GM18511 (cell line): ENCODE results near the gene ATP5PO.
A peak's percentile ranks its signal among the peaks of the same experiment; 100 is the strongest.

Experiments
- ATAC-seq: cut with Tn5 transposase; IDR thresholded peaks from one replicate; pipeline ENCODE4 v1.9.1; 2021; ENCODE audit warnings: mild to moderate bottlenecking, moderate library complexity; ENCODE audit not compliant: unreplicated experiment

Gene ATP5PO

DNA sequence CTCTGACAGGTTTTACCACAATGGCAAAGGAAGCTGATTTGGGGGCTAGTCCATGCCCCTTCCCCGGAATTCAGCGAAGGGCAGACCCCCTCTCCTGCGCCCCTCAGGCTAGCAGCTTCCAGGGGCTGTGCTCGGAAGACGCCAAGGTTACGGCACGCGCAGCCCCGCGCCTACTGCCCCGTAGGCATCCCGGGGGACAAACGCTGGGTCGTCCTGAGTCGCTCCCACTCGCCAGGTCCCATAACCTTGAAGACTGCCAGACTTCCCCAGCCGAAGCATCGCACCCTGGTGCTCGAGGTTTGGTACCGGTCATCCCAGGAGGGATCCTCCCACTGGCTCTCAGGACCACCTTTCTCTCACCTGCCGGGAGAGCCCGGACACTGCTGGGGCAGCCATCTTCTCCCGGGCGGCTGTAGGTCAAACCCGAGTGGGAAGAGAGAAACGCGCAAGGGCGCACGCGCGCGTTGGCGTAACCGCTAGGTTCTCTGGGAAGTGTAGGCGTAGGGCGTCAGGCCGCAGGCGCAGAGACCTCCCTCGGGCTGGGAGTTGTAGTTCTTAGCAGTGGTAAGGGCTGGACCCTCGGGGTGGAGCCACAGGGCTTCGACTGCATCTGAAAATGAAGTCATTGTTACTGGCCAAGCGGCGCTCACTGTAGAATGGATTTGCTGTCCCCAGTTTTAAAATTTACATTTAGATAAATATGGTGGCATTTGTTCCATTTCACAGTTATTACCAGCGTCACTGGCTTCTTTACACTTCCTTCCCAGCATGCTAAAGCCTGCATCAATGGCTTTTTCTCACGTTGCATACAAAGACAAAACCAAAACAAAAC is at the start of gene ATP5PO:
Gene ATP5PO (minus strand): TSS at position 437 of the 832 bp plus-strand sequence. CDS start 41 bp downstream, at position 396.
- ATAC-seq, result peak; percentile 99

- ATAC-seq, result no peak
Measured at GRCh38 chr21:33964706-33965325, 49.2 kb upstream of the ATP5PO start.

GRCh38 chr21:33963848-33964555 is 48.4 kb upstream of the ATP5PO start:
- ATAC-seq, result no peak

GRCh38 chr21:33962290-33962689 is 46.7 kb upstream of the ATP5PO start:
- no peak for ATAC-seq

GRCh38 chr21:33961061-33961460 is 45.5 kb upstream of the ATP5PO start:
- no peak for ATAC-seq

- no peak for ATAC-seq
Measured at GRCh38 chr21:33959680-33960079, 44.1 kb upstream of the ATP5PO start.

DNA sequence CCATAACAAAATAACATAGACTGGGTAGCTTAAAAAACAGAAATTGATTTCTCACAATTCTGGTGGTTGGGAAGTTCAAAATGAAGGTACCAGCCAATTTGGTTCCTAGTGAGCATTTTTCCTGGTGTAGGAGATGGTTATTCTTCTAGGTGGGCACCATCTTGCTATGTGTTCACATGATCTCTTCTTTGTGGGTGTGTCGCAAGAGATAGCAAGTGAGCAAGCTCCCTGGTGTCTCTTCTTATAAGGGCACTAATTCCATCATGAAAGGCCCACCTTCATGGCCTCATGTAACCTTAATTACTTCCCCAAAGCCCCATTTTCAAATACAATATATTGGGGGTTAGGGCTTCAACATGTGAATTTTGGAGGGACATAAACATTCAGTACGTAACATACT is 38.8 kb upstream of the ATP5PO start:
- ATAC-seq, result no peak

- ATAC-seq, result no peak
Measured at GRCh38 chr21:33951276-33952178, 35.9 kb upstream of the ATP5PO start.

DNA sequence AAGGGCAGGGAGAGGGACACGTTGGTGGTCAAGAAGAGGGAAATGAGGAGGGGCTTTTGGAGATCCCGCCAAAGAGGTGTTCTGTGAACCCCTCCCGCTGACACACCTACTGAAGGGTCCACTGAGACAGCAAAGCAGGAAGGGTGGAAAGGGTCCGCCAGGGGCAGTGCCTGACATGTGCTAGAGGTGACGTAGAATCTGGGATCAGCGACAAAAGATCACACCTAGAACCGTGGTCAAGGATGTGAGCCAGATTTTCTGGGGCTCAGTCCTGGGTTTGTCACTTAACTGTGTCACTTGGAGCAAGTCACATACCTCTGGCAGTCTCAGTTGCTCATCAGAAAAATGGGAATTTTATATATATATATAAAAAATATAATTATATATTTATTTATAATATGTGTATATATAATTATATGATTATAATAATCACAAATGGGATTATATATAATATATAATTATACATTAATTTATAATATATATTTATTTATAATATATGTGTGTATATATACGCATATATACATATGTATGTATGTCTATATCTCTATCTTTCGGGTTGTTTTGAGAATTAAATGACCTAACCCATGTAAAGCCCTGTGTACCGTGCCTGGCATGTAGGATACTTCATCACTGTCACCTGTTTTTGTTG is 35.0 kb upstream of the ATP5PO start:
- no peak for ATAC-seq

GRCh38 chr21:33949516-33950430 is 34.2 kb upstream of the ATP5PO start:
- peak; percentile 40 for ATAC-seq

- no peak for ATAC-seq
Measured at GRCh38 chr21:33948951-33949444, 33.4 kb upstream of the ATP5PO start.

- peak; percentile 58 for ATAC-seq
Measured at GRCh38 chr21:33948096-33948950, 32.7 kb upstream of the ATP5PO start.

- peak; percentile 68 for ATAC-seq
Measured at GRCh38 chr21:33947451-33948095, 32.0 kb upstream of the ATP5PO start.

- no peak for ATAC-seq
Measured at GRCh38 chr21:33945652-33946270, 30.2 kb upstream of the ATP5PO start.

GRCh38 chr21:33944185-33944763 is 28.7 kb upstream of the ATP5PO start:
- ATAC-seq, result no peak

DNA sequence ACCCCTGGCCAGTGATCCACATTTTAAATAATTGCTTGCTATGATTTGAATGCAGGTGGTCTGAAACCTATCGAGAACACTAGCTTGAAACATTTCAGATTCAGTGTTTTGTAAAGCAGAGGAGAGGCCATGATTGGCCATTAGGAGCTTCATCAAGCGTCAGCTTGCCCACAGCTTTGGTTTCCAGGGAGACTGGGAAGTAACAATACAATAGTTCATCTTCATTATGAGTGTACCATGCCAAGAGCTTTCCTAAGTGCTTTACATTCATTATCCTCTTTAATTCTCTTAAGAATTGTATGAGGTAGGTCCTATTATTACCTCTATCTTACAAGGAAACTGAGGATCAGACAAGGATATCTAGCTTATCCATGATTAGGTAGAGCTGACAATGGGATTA is 27.7 kb upstream of the ATP5PO start:
- ATAC-seq, result no peak

- no peak for ATAC-seq
Measured at GRCh38 chr21:33942426-33942825, 26.8 kb upstream of the ATP5PO start.
